GM12878 (cell line): ENCODE measurements around the gene SOHLH2. TPM values are rescaled to one million over a fixed set of nuclear protein-coding genes. Genes with fewer than 3 reads are reported as not detected.

Experiments used
- ATAC-seq: fragments of 200-7000 bp; cut with Tn5 transposase; 3 replicates; pipeline ENCODE4 v1.9.1; 2020; ENCODE audit warnings: mild to moderate bottlenecking, moderate library complexity
- BruUV-seq: library from RNA; stranded (reverse); fragments of 400-500 nt; replicated peaks from 2 replicates; lab custom pipeline; 2021; lab: Mats Ljungman, UMichigan
- CTCF ChIA-PET: fragments of 300-600 bp; sonication (Branson Sonifier 250); formaldehyde crosslinking; extraction: SDS; loops from one replicate; lab custom pipeline; 2021; ENCODE audit warnings: inconsistent platforms; lab: Yijun Ruan, JAX
- POLR2A ChIA-PET: fragments of 350-600 bp; formaldehyde crosslinking; extraction: SDS; loops from one replicate; lab custom pipeline; 2021; ENCODE audit warnings: inconsistent platforms; lab: Charles Lee
- RAD21 ChIA-PET: fragments of 300-600 bp; sonication (Branson Sonifier 250); formaldehyde crosslinking; loops from one replicate; lab custom pipeline; 2023; ENCODE audit warnings: antibody characterized with exemption; ENCODE audit not compliant: unreplicated experiment; lab: Charles Lee
- SMC1A ChIA-PET: fragments of 300-600 bp; sonication (Branson Sonifier 250); formaldehyde crosslinking; loops from one replicate; lab custom pipeline; 2023; ENCODE audit not compliant: unreplicated experiment, uncharacterized antibody; lab: Charles Lee
- DNase-seq: peaks from one replicate; pipeline ENCODE4 v3.0.0-alpha.2; 2011; ENCODE audit warnings: low read depth, low spot score
- FAIRE-seq: peaks from 3 replicates; lab custom pipeline; 2011; peaks lifted over from hg19 to GRCh38; lab: Jason Lieb, UNC
- H2AFZ ChIP-seq: 2 replicates; pipeline ENCODE4 v1.6.0; 2011; ENCODE audit warnings: low read depth, low read length, control low read depth; ENCODE audit not compliant: control insufficient read depth
- H3K27ac ChIP-seq: 2 replicates; pipeline ENCODE4 v1.5.1; 2011; ENCODE audit warnings: control low read depth; ENCODE audit not compliant: control insufficient read depth, insufficient read depth
- H3K27me3 ChIP-seq, 2 experiments: replicated peaks in 1 of 2; 2 replicates each; pipeline versions ENCODE4 v1.6.0 to v1.6.1; 2011; ENCODE audit warnings: low read length in 1 of 2; ENCODE audit not compliant: control insufficient read depth in 2 of 2, insufficient read depth in 2 of 2
- H3K36me3 ChIP-seq, 2 experiments: 2 replicates each; pipeline ENCODE4 v1.5.1; 2011; ENCODE audit warnings: low read length in 1 of 2; ENCODE audit not compliant: control insufficient read depth in 2 of 2, insufficient read depth in 2 of 2
- H3K4me1 ChIP-seq: 2 replicates; pipeline ENCODE4 v1.6.1; 2011; ENCODE audit warnings: mild to moderate bottlenecking, low read length, moderate library complexity, mixed read lengths; ENCODE audit not compliant: control insufficient read depth, insufficient read depth
- H3K4me2 ChIP-seq: 2 replicates; pipeline ENCODE4 v1.6.0; 2011; ENCODE audit warnings: control low read depth; ENCODE audit not compliant: control insufficient read depth, insufficient read depth
- H3K4me3 ChIP-seq: fragments of 200-600 bp; sonication (generic); 2 replicates; pipeline ENCODE4 v1.5.1; 2016
- H3K79me2 ChIP-seq: 2 replicates; pipeline ENCODE4 v1.6.0; 2011; ENCODE audit warnings: low read length; ENCODE audit not compliant: control insufficient read depth, insufficient read depth
- H3K9ac ChIP-seq: 2 replicates; pipeline ENCODE4 v1.8.0; 2011; ENCODE audit warnings: low read length, control low read depth, mixed read lengths; ENCODE audit not compliant: control insufficient read depth, insufficient read depth
- H3K9me3 ChIP-seq: replicated peaks from 3 replicates; pipeline ENCODE4 v1.5.1; 2011; ENCODE audit warnings: mild to moderate bottlenecking, low read length; ENCODE audit not compliant: control insufficient read depth, insufficient read depth
- H4K20me1 ChIP-seq: 2 replicates; pipeline ENCODE4 v1.6.0; 2011; ENCODE audit not compliant: control insufficient read depth, insufficient read depth
- E2F4 ChIP-seq: IDR thresholded peaks from 2 replicates; pipeline ENCODE4 v1.6.1; 2012; ENCODE audit warnings: low read depth, low read length, improper control_type of control experiment
- MTA2 ChIP-seq: fragments of 450-650 bp; IDR thresholded peaks from 2 replicates; pipeline ENCODE4 v1.6.1; 2016; ENCODE audit warnings: low read depth, mild to moderate bottlenecking, moderate library complexity
- MYB ChIP-seq: fragments of 150-350 bp; IDR thresholded peaks from 2 replicates; pipeline ENCODE4 v1.6.1; 2014; ENCODE audit warnings: mild to moderate bottlenecking, low read depth, low read length, borderline replicate concordance
- PBX3 ChIP-seq: IDR thresholded peaks from 2 replicates; pipeline ENCODE4 v1.6.1; 2011; ENCODE audit warnings: mild to moderate bottlenecking, low read depth, low read length, moderate library complexity; ENCODE audit not compliant: insufficient replicate concordance
- TARDBP ChIP-seq: IDR thresholded peaks from 2 replicates; pipeline ENCODE4 v1.6.1; 2016; ENCODE audit warnings: borderline replicate concordance
- TBL1XR1 ChIP-seq: IDR thresholded peaks from 2 replicates; pipeline ENCODE4 v1.6.1; 2012; ENCODE audit warnings: low read depth, low read length, improper control_type of control experiment
- WGBS: methylation state at CpG from one replicate; pipeline ENCODE4 v1.1.6; 2016; ENCODE audit warnings: low lambda C conversion rate; ENCODE audit not compliant: insufficient replicate concordance, insufficient coverage; ENCODE audit errors: missing lambda C conversion rate; 5-methylcytosine and 5-hydroxymethylcytosine counted together
- in situ Hi-C: fragments of 300-500 bp; cut with MboI; formaldehyde crosslinking; loops from 9 replicates; pipeline ENCODE4 v1.14.3; 2018; ENCODE audit warnings: mixed read lengths
- intact Hi-C: fragments of 100-400 bp; cut with micrococcal nuclease; formaldehyde crosslinking; loops from one replicate; pipeline ENCODE4 v1.14.2; 2022; ENCODE audit not compliant: unreplicated experiment
- polyA plus RNA-seq, 11 experiments: library from polyadenylated mRNA; depleted of rRNA in 4 of 11; unstranded in 6 of 11; stranded (reverse) in 5 of 11; fragments of >200 nt; fragmentation: Nextera tagmentation in 4 of 11; fragmentation: Illumina TruSeq in 1 of 11; extraction: Ambion mirVana in 4 of 11; extraction: Trizol in 1 of 11; gene quantifications; 1 replicate in 1 of 11; 2 replicates in 10 of 11; pipeline versions ENCODE4 v1.2.1 to v1.2.3, GENCODE V29; 2011 to 2016; ENCODE audit warnings: inconsistent platforms in 2 of 11, missing spikeins in 2 of 11, low read depth in 1 of 11
- total RNA-seq, 4 experiments: library from RNA; depleted of rRNA in 3 of 4; stranded (reverse); fragments of >200 nt in 3 of 4; fragmentation: Illumina TruSeq in 1 of 4; extraction: Trizol in 1 of 4; gene quantifications; 2 replicates each; pipeline versions ENCODE4 v1.2.1 to v1.2.3, GENCODE V29; 2013 to 2021
- TF ChIP-seq, protein P1 (sequence below): fragments of 450-650 bp; IDR thresholded peaks from 2 replicates; pipeline ENCODE4 v1.6.1; 2017; ENCODE audit warnings: antibody characterized with exemption, mild to moderate bottlenecking, moderate library complexity

The SOHLH2 gene
- total and polyA plus RNA-seq, 10 of the 15 experiments (the other 5 are each of a cell fraction or from before 2014, with no cell fraction given), result 2.4 TPM; not detected in 9

- Histone ChIP-seq H4K20me1 (no peaks in the 10 kb centered on the region), H3K9ac (no peak overlapping the region), H3K9me3 (no peaks in the 10 kb centered on the region), H3K27me3 (no peaks in the 10 kb centered on the region), H3K36me3 (no peaks in the 10 kb centered on the region), H3K4me2 (no peak overlapping the region)
- ChIA-PET POLR2A (no interaction called here), SMC1A (no interaction called here), RAD21 (no interaction called here)
- DNase-seq (no peak), FAIRE-seq (no peak)
- intact Hi-C loops, result no loop called here
- WGBS, result 0% methylated on average over 1 of the region's 1 CpG
- TF ChIP-seq MTA2, result no peak
- TF ChIP-seq, all 136 proteins: peak for 0
- Histone ChIP-seq H3K27ac (no peak overlapping the region), H3K79me2 (no peaks in the 10 kb centered on the region), H3K4me1 (no peaks in the 10 kb centered on the region), H2AFZ (no peak overlapping the region), H3K4me3 (no peak overlapping the region)
- in situ Hi-C loops, result no loop called here
- no peak for ATAC-seq
- no TSS peak for BruUV-seq
- CTCF ChIA-PET, result no interaction called here
Observed at GRCh38 chr13:36224730-36225129, 10.4 kb upstream of the SOHLH2 start.

DNA sequence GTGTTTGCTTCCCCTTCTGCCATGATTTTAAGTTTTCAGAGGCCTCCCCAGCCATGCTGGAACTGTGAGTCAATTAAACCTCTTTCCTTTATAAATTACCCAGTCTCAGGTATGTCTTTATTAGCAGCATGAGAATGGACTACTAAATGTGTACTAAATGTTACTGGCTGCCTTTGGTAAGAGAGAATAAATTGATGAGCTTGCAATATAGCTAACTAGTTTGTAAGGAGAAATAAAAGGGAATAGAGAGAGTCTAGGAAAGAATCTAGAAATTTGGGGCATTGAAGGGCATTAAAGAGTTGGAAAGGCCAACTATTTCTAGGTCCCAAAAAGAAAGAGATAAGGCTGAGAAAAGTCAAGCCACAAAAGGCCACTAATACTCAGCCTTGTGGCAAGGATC is 5.5 kb upstream of the SOHLH2 start:
- H4K20me1 ChIP-seq, result no peaks in the 10 kb centered on the region
- ATAC-seq, result no peak
- H3K4me2 ChIP-seq, result no peak overlapping the region
- in situ Hi-C loops, result no loop called here
- H3K27ac ChIP-seq, result no peak overlapping the region
- RAD21 ChIA-PET, result no interaction called here
- H3K4me1 ChIP-seq, result no peaks in the 10 kb centered on the region
- intact Hi-C loops, result no loop called here
- SMC1A ChIA-PET, result no interaction called here
- no peak for FAIRE-seq
- no peaks in the 10 kb centered on the region for H3K9me3 ChIP-seq
- no peak for DNase-seq
- no peak overlapping the region for H2AFZ ChIP-seq
- no peaks in the 10 kb centered on the region for H3K79me2 ChIP-seq
- H3K27me3 ChIP-seq, result no peaks in the 10 kb centered on the region
- no peak for TF ChIP-seq PBX3
- no peak for TF ChIP-seq E2F4
- TF ChIP-seq TBL1XR1, result no peak
- no peak for TF ChIP-seq MYB
- TF ChIP-seq TARDBP, result no peak
- TF ChIP-seq, protein P1, sequence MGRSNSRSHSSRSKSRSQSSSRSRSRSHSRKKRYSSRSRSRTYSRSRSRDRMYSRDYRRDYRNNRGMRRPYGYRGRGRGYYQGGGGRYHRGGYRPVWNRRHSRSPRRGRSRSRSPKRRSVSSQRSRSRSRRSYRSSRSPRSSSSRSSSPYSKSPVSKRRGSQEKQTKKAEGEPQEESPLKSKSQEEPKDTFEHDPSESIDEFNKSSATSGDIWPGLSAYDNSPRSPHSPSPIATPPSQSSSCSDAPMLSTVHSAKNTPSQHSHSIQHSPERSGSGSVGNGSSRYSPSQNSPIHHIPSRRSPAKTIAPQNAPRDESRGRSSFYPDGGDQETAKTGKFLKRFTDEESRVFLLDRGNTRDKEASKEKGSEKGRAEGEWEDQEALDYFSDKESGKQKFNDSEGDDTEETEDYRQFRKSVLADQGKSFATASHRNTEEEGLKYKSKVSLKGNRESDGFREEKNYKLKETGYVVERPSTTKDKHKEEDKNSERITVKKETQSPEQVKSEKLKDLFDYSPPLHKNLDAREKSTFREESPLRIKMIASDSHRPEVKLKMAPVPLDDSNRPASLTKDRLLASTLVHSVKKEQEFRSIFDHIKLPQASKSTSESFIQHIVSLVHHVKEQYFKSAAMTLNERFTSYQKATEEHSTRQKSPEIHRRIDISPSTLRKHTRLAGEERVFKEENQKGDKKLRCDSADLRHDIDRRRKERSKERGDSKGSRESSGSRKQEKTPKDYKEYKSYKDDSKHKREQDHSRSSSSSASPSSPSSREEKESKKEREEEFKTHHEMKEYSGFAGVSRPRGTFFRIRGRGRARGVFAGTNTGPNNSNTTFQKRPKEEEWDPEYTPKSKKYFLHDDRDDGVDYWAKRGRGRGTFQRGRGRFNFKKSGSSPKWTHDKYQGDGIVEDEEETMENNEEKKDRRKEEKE, result no peak
- no peak for TF ChIP-seq MTA2
- no peak overlapping the region for H3K9ac ChIP-seq
- CTCF ChIA-PET, result no interaction called here
- no peak overlapping the region for H3K4me3 ChIP-seq
- no TSS peak for BruUV-seq
- no peaks in the 10 kb centered on the region for H3K36me3 ChIP-seq
- POLR2A ChIA-PET, result no interaction called here
